Left ventricle myocardium inferior (tissue), 1 donor: Measurements from ENCODE around the gene STRBP. TPM values are rescaled to one million over a fixed set of nuclear protein-coding genes. Genes with fewer than 3 reads are reported as not detected.

Experiments used
- DNase-seq: peaks from one replicate; pipeline ENCODE4 v3.0.0-alpha.2; 2020
- H3K27ac ChIP-seq: fragments of 200-600 bp; replicated peaks from 2 replicates; pipeline ENCODE4 v1.8.0; 2021
- H3K27me3 ChIP-seq: fragments of 200-600 bp; 2 replicates; pipeline ENCODE4 v1.8.0; 2021; ENCODE audit warnings: low read depth
- H3K36me3 ChIP-seq: fragments of 200-600 bp; 2 replicates; pipeline ENCODE4 v1.8.0; 2021
- H3K4me1 ChIP-seq: fragments of 200-600 bp; 2 replicates; pipeline ENCODE4 v1.8.0; 2021
- H3K4me3 ChIP-seq: fragments of 200-600 bp; 2 replicates; pipeline ENCODE4 v1.8.0; 2021; ENCODE audit warnings: mild to moderate bottlenecking, moderate library complexity
- H3K9me3 ChIP-seq: fragments of 200-600 bp; replicated peaks from 2 replicates; pipeline ENCODE4 v1.8.0; 2021
- CTCF ChIP-seq: fragments of 200-600 bp; IDR thresholded peaks from 2 replicates; pipeline ENCODE4 v1.8.0; 2021; ENCODE audit warnings: antibody characterized with exemption, mild to moderate bottlenecking, borderline replicate concordance
- intact Hi-C: fragments of 100-400 bp; cut with micrococcal nuclease; formaldehyde crosslinking; loops from one replicate; pipeline ENCODE4 v1.11.0; 2022
- total RNA-seq: library from RNA; stranded (reverse); fragmentation: NEBNext Ultra II Directional; extraction: Animal tissue kit (Norgen Biotek cat#: 25700); gene quantifications from one replicate; pipeline ENCODE4 v1.2.1, GENCODE V29; 2021
- donor health status: DM: no; HTN: yes; CAD: no; lungs with severe emphysema.

The STRBP gene
- total RNA-seq, 1 donor from 2014 or later, result 26.4 TPM

DNA sequence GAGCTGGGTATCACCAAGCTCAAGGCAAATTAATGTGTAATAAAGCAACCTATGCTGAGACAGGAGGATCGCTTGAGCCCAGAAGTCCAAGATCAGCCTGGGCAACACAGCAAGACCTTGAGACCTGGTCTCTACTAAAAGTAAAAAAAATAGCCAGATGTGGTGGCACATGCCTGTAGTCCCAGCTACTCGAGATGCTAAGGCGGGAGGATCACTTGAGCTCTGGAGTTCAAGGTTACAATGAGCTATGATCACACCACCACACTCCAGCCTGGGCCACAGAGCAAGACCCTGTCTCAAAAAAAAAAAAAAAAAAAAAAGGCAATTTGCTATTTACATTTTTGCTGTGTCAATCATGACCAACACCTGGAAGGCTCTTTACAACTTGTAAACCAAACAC is 5.2 kb downstream of the STRBP start:
- Histone ChIP-seq H3K36me3 (no peaks in the 10 kb centered on the region), H3K4me1 (peaks cover 11% of the 10 kb centered on the region), H3K27ac (no peak overlapping the region), H3K9me3 (no peaks in the 10 kb centered on the region), H3K27me3 (no peaks in the 10 kb centered on the region), H3K4me3 (no peak overlapping the region)
- intact Hi-C loops, result no loop called here
- TF ChIP-seq CTCF, result no peak
- DNase-seq, result no peak

- no peak for DNase-seq
- Histone ChIP-seq H3K27ac (no peak overlapping the region), H3K36me3 (no peaks in the 10 kb centered on the region), H3K27me3 (no peaks in the 10 kb centered on the region), H3K4me3 (no peak overlapping the region), H3K4me1 (peaks cover 3% of the 10 kb centered on the region), H3K9me3 (no peaks in the 10 kb centered on the region)
- no peak for TF ChIP-seq CTCF
- intact Hi-C loops, result no loop called here
These were observed 6.0 kb downstream of the STRBP start for GRCh38 chr9:123262338-123262737.

DNA sequence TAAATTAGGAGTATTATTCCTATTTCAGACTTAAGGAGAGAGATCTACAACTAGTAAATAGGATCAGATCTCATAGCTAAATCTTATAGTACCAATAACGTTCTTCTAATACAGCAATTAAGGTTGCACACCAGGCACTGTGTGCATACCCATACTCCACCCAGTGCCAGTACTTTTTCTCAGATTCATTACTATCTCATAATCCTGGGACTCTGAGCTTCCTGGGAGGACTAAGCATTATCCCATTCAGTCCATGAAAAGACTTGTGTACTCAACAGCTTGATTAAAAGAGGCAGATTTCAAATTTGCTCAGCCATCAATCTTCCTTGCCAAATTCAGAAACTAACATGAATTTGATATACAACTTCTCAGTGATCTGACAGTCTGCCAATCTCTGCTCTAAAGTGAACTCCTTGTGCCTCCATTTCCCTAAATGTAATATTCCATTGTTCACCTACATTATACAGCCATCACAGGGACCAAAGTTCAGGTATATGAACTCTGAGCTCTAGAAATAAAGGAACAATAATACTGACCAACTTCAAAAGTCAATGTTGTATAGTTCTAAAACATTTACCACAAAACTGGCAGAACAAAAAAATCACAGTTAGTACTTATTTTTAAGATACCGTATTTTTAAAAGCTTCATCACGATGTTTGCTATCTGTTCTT is 7.2 kb downstream of the STRBP start:
- intact Hi-C loops, result no loop called here
- Histone ChIP-seq H3K4me3 (no peak overlapping the region), H3K27me3 (no peaks in the 10 kb centered on the region), H3K36me3 (no peaks in the 10 kb centered on the region), H3K27ac (no peak overlapping the region), H3K9me3 (no peaks in the 10 kb centered on the region), H3K4me1 (no peaks in the 10 kb centered on the region)
- TF ChIP-seq CTCF, result no peak
- no peak for DNase-seq

DNA sequence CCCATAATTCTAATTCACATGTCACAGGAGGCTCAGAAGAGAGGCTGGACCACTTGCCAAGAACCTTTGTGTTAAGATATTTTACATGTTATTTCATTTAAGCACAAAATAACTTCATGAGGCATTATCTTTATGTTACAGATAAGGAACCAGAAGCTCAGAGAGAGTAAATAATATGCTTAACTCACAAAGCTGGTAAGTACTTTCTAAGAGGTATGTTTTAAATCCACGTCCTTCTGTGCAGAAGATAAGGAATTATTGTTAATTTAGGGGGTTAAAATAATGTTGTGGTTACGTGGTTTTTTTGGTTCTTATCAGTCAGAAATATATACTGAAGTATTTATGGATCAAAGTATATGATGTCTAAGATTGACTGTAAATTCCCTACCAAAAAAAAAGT is 8.0 kb downstream of the STRBP start:
- Histone ChIP-seq H3K9me3 (no peaks in the 10 kb centered on the region), H3K36me3 (no peaks in the 10 kb centered on the region), H3K27me3 (no peaks in the 10 kb centered on the region), H3K4me1 (no peaks in the 10 kb centered on the region), H3K4me3 (no peak overlapping the region), H3K27ac (no peak overlapping the region)
- intact Hi-C loops, result no loop called here
- DNase-seq, result no peak
- TF ChIP-seq CTCF, result no peak

DNA sequence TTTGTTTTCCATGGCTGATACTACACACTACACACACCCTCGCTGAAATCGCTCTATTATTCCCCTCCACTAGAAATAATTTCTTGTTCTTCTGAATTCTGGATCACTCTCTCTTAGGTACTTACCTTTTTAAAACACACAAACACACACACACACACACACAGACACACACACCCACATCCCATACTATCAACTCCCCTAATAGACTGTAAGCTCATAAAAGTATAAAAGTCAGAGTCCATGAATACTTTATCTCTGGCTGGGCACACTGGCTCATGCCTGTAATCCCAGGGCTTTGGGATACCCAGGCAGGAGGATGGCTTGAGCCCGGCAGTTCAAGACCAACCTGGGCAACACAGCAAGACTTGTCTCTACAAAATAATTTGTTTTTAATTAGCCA is 11.1 kb downstream of the STRBP start:
- peaks cover 7% of the 10 kb centered on the region for H3K4me1 ChIP-seq
- H3K27me3 ChIP-seq, result no peaks in the 10 kb centered on the region
- intact Hi-C loops, result no loop called here
- H3K36me3 ChIP-seq, result no peaks in the 10 kb centered on the region
- H3K9me3 ChIP-seq, result peaks cover 5% of the 10 kb centered on the region
- H3K4me3 ChIP-seq, result no peak overlapping the region
- TF ChIP-seq CTCF, result no peak
- no peak overlapping the region for H3K27ac ChIP-seq
- DNase-seq, result no peak
